Muscle of leg (tissue), 11 donors: ENCODE data around the gene GAL3ST3. TPM values are rescaled to one million over a fixed set of nuclear protein-coding genes. Genes with fewer than 3 reads are reported as not detected.

Source experiments
- DNase-seq: peaks from one replicate; pipeline ENCODE4 v3.0.0; 2013
- H3K27ac ChIP-seq: one replicate; pipeline ENCODE4 v1.5.1; 2013; ENCODE audit warnings: mild to moderate bottlenecking, low read length, control low read depth
- H3K27me3 ChIP-seq: one replicate; pipeline ENCODE4 v1.6.1; 2013; ENCODE audit warnings: low read length; ENCODE audit not compliant: control insufficient read depth, insufficient read depth
- H3K36me3 ChIP-seq: one replicate; pipeline ENCODE4 v1.6.1; 2013; ENCODE audit warnings: low read length; ENCODE audit not compliant: control insufficient read depth, insufficient read depth
- H3K4me1 ChIP-seq: one replicate; pipeline ENCODE4 v1.6.1; 2013; ENCODE audit warnings: low read length; ENCODE audit not compliant: control insufficient read depth, insufficient read depth
- H3K4me3 ChIP-seq: one replicate; pipeline ENCODE4 v1.5.1; 2013; ENCODE audit warnings: low read length, control low read depth
- H3K9me3 ChIP-seq: replicated peaks from 2 replicates; pipeline ENCODE4 v1.6.1; 2013; ENCODE audit warnings: low read depth, low read length; ENCODE audit not compliant: control insufficient read depth
- WGBS: methylation state at CpG from one replicate; pipeline ENCODE4 v1.1.5; 2013; ENCODE audit warnings: missing lambda C conversion rate; ENCODE audit not compliant: insufficient coverage; 5-methylcytosine and 5-hydroxymethylcytosine counted together
- polyA plus RNA-seq, 8 donors: library from polyadenylated mRNA; unstranded; fragments of 120-200 nt; gene quantifications; one replicate each; pipeline versions ENCODE4 v1.2.1 to v1.2.3, GENCODE V29; 2013; ENCODE audit warnings: inconsistent platforms in 1 of 8, low replicate concordance in 1 of 8; ENCODE audit not compliant: insufficient read length in 8 of 8, insufficient read depth in 1 of 8
- total RNA-seq: library from RNA; stranded (reverse); fragments of 120-200 nt; gene quantifications from one replicate; pipeline ENCODE4 v1.2.4, GENCODE V29; 2013

The GAL3ST3 gene
- total and polyA plus RNA-seq, 9 donors: 0.22 to 1.7 (median 0.89) TPM

DNA sequence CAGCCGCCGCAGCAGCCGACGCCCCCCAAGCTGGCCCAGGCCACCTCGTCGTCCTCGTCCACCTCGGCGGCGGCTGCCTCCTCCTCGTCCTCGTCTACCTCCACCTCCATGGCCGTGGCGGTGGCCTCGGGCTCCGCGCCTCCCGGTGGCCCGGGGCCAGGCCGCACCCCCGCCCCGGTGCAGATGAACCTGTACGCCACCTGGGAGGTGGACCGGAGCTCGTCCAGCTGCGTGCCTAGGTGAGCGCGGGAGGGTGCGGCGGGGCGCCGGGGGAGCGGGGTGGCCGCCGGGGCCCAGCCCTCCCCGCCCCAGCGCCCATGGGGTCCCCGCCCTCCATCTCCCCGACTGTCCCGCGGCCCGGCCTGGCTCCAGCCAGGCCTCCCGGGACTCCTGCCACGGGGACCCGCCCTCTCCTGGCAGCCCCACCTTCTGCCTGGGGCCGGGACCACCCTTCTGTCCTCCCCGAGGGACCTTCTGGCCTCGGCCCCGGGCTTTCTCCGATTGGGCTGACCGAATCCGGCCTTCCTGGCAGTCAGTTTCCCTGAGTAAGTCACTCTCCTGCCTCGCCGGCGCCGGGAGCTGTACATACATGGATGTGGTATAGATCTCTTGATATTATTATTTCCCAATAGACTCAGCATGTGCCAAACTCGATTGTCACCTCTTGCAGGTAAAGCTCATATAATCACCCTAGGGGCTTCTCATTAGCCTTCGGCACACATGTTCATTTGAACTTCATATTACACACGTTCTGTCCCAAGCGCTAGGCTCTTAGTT lies 21.8 kb upstream of the GAL3ST3 start:
- peak overlapping the region; percentile 71 for H3K4me3 ChIP-seq
- peaks cover 46% of the 10 kb centered on the region for H3K36me3 ChIP-seq
- under 1% methylated on average over 46 of the region's 60 CpGs for WGBS
- peaks cover 31% of the 10 kb centered on the region for H3K4me1 ChIP-seq
- no peaks in the 10 kb centered on the region for H3K9me3 ChIP-seq
- DNase-seq: peak; percentile 75
- H3K27ac ChIP-seq: peak overlapping the region; percentile 65
- no peaks in the 10 kb centered on the region for H3K27me3 ChIP-seq

DNA sequence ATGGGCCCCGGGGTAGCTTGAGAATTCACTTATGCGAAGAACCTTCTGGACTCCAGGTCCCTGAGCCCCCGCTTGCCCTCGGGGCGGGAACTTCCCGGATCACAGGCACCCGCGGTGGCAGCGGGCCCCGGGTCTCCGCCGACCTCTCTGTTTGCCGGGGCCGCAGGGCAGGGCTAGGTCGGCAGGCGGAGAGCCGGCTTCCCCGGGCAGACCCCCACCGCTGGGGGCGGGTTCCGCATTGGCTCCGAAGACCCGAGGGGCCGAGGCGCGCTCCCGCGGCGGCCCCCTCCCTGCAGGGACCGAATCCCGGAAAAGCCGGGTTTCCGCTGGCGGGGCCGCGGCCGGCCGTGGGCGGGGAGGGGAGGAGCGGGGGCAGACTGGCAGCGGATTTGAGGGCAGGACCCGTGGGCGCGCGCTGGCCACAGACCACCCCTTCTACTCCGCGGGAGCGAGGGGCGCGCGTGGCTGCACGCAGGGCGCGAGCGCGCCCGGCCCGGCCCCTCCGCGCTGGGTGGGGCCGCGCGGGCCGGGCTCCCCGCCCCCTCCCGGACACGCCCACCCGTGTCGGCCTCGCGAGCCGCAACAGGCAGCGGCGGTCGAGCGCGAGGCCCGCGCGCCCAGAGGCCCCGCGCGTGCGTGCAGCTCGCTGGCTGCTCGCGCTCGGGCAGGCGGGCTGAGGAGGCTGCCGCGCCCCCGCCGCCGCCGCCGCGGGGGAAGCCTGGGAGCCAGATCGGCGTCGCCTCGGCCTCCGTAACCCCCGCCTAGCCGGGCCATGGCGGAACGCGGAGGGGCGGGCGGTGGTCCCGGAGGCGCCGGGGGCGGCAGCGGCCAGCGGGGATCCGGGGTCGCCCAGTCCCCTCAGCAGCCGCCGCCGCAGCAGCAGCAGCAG lies 21.0 kb upstream of the GAL3ST3 start, which contains the start of gene PACS1:
Gene PACS1 (plus strand): TSS at position 558 of the 889 bp plus-strand sequence. CDS start 215 bp downstream, at position 773.
- Histone ChIP-seq H3K36me3 (peaks cover 45% of the 10 kb centered on the region), H3K27ac (peak within 1 kb of the TSS; percentile 90), H3K9me3 (no peaks in the 10 kb centered on the region), H3K27me3 (no peaks in the 10 kb centered on the region), H3K4me1 (peaks cover 31% of the 10 kb centered on the region), H3K4me3 (peak within 1 kb of the TSS; percentile 71)
- peak; percentile 90 for DNase-seq
- WGBS: under 1% methylated on average over 114 of the region's 120 CpGs

DNA sequence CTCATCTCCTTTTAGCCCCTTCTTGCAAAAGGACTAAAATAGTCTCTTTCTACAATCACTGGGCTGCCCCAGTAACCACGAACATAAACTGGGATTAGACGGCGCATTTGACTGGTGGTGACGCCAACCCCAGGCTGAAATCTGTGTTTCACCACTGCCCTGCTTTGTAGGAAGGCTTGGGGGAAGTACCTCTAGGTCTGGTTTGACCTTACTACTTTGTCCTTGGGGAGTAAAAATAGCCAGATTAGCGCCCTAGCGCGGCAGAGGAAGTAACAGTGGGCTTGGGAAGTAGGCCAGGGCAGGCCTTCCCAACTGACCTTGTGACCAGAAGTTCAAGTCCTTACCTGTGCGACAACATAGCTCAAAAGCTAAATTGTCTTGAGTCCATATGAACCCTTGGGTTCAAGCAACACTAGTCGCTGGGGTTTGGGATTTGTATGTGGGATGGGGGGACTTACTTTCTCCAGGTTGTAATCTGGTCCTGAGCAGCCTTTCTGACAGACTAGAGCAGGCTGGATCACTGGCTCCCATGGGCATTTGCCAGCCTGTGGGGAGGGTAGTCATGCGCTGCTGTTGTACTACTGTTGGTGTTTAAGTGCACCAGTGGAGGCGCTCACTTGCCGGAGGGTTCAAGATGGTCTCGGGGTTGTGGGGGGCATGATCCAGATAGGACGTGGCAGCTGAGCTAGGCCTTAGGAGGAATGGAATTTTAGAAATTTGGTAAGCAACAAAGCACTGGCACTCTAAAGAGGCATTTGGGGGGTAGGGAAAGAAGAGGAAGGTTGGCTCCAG lies 20.2 kb upstream of the GAL3ST3 start:
- peak overlapping the region; percentile 90 for H3K27ac ChIP-seq
- no peaks in the 10 kb centered on the region for H3K27me3 ChIP-seq
- peaks cover 31% of the 10 kb centered on the region for H3K4me1 ChIP-seq
- 48% methylated on average over 8 of the region's 14 CpGs for WGBS
- no peaks in the 10 kb centered on the region for H3K9me3 ChIP-seq
- peak overlapping the region; percentile 52 for H3K4me3 ChIP-seq
- peak; percentile 59 for DNase-seq
- H3K36me3 ChIP-seq: peaks cover 46% of the 10 kb centered on the region

- DNase-seq: peak; percentile 77
- Histone ChIP-seq H3K27me3 (no peaks in the 10 kb centered on the region), H3K36me3 (peaks cover 48% of the 10 kb centered on the region), H3K4me1 (peaks cover 31% of the 10 kb centered on the region), H3K9me3 (no peaks in the 10 kb centered on the region), H3K27ac (peak overlapping the region; percentile 90), H3K4me3 (no peak overlapping the region)
- WGBS: 52% methylated on average over 9 of the region's 17 CpGs
Observed at GRCh38 chr11:66068154-66068821, 19.3 kb upstream of the GAL3ST3 start.

- H3K9me3 ChIP-seq: no peaks in the 10 kb centered on the region
- H3K4me1 ChIP-seq: peaks cover 31% of the 10 kb centered on the region
- no peak overlapping the region for H3K4me3 ChIP-seq
Observed at GRCh38 chr11:66067640-66068039, 18.7 kb upstream of the GAL3ST3 start.

DNA sequence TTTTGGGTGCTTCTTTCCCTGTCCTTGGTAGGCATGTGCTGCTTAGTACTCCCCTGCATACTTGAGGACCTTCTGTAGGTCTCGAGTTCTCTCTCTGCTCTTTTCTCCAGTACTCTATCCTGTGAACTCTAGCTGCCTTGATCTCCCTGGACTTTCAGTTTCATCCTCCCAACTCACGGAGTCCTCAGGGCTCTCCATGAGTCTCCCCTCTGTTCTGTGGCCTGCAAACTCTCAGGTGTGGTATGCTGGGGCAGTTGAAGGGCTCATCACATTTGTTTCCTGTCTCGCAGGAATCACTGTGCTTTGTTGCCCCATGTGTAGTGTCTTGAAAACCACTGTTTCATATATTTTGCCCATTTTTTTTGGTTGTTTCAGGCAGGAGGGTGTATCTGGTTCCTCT lies 17.8 kb upstream of the GAL3ST3 start:
- H3K36me3 ChIP-seq: peaks cover 55% of the 10 kb centered on the region

More at GRCh38 chr11:66067640-66068039, 18.7 kb upstream of the GAL3ST3 start:
- 80% methylated on average over 4 of the region's 4 CpGs for WGBS
- Histone ChIP-seq H3K27ac (no peak overlapping the region), H3K36me3 (peaks cover 55% of the 10 kb centered on the region), H3K27me3 (no peaks in the 10 kb centered on the region)
- no peak for DNase-seq

DNA sequence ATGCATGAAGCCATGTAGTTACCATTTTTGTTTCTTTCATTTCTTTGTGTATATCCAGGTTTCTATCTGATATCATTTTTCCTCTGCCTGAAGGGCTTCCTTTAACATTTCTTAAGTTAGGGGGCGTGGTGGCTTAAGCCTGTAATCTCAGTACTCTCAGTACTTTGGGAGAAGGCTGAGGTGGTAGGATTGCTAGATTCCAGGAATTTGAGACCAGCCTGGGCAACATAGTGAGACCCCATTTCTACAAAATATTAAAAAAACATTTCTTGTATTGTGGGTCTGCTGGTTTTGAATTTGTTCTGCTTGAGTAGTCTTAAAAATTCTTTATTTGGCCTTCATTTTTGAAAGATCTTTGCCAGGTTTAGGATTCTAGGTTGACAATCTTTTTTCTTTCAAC lies 15.6 kb upstream of the GAL3ST3 start:
- DNase-seq: no peak
- no CpG with 5 or more reads among the region's 1 CpG for WGBS
- peaks cover 76% of the 10 kb centered on the region for H3K36me3 ChIP-seq
- no peak overlapping the region for H3K4me3 ChIP-seq
- peaks cover 21% of the 10 kb centered on the region for H3K4me1 ChIP-seq
- H3K27me3 ChIP-seq: no peaks in the 10 kb centered on the region
- no peaks in the 10 kb centered on the region for H3K9me3 ChIP-seq
- no peak overlapping the region for H3K27ac ChIP-seq

More for the DNA sequence above, 17.8 kb upstream of the GAL3ST3 start:
- no peaks in the 10 kb centered on the region for H3K27me3 ChIP-seq
- H3K4me3 ChIP-seq: no peak overlapping the region
- H3K27ac ChIP-seq: no peak overlapping the region
- WGBS: 100% methylated on average over 1 of the region's 3 CpGs
- DNase-seq: no peak
- H3K4me1 ChIP-seq: peaks cover 31% of the 10 kb centered on the region
- H3K9me3 ChIP-seq: no peaks in the 10 kb centered on the region

GRCh38 chr11:66063900-66064299 lies 14.9 kb upstream of the GAL3ST3 start:
- Histone ChIP-seq H3K4me1 (peaks cover 14% of the 10 kb centered on the region), H3K36me3 (peaks cover 79% of the 10 kb centered on the region), H3K4me3 (no peak overlapping the region), H3K27ac (no peak overlapping the region), H3K9me3 (no peaks in the 10 kb centered on the region), H3K27me3 (no peaks in the 10 kb centered on the region)
- WGBS: 100% methylated on average over 2 of the region's 2 CpGs
- no peak for DNase-seq

DNA sequence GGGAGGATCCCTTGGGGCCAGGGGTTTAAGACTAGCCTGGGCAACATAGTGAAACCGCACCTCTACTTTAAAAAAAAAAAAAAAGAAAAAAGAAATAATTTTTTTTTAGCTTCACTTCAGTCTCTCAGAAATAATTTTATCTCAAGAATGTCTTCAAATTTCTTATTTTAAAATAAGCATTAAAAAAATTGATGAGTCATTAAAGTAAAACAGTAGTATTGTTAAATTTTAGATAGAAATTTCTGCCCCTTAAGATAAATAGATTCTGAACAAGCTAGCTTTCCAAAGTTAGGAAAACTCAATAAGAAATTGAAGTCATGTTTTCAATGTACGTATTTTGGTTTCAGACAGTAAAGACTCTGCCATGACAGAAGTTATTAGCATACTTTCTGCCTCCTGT lies 13.4 kb upstream of the GAL3ST3 start:
- Histone ChIP-seq H3K27ac (no peak overlapping the region), H3K36me3 (peaks cover 77% of the 10 kb centered on the region), H3K9me3 (no peaks in the 10 kb centered on the region), H3K4me1 (peaks cover 2% of the 10 kb centered on the region), H3K27me3 (no peaks in the 10 kb centered on the region), H3K4me3 (no peak overlapping the region)
- WGBS: no CpG with 5 or more reads among the region's 2 CpGs
- no peak for DNase-seq
